Lower leg skin (tissue), 4 donors: Measurements from ENCODE around the gene RASAL1. TPM values are rescaled to one million over a fixed set of nuclear protein-coding genes. Genes with fewer than 3 reads are reported as not detected.
"Not testable (repeated sequence)": the region's sequence is repeated elsewhere in the genome, so short reads cannot be mapped to it uniquely, and the experiment has no call there.

Source experiments
- DNase-seq, 2 donors: peaks; one replicate each; pipeline ENCODE4 v3.0.0-alpha.2; 2019; ENCODE audit warnings: low spot score in 2 of 2
- H3K4me3 ChIP-seq: fragments of 200-600 bp; sonication (generic); 2 replicates; pipeline ENCODE4 v1.5.1; 2017; ENCODE audit warnings: mild to moderate bottlenecking, low read depth; ENCODE audit not compliant: poor library complexity, severe bottlenecking
- CTCF ChIP-seq, 3 donors: fragments of 450-650 bp; IDR thresholded peaks; one replicate each; pipeline ENCODE4 v1.5.1; 2016; ENCODE audit warnings: antibody characterized with exemption in 3 of 3, mild to moderate bottlenecking in 3 of 3, moderate library complexity in 2 of 3
- POLR2A ChIP-seq, 2 donors: fragments of 450-650 bp; IDR thresholded peaks; one replicate each; pipeline ENCODE4 v1.6.1; 2016 to 2017; ENCODE audit warnings: antibody characterized with exemption in 2 of 2, mild to moderate bottlenecking in 1 of 2, moderate library complexity in 1 of 2
- WGBS, 2 donors: methylation state at CpG; one replicate each; pipeline ENCODE4 v1.1.5; 2018; 5-methylcytosine and 5-hydroxymethylcytosine counted together
- intact Hi-C: fragments of 100-400 bp; cut with DNase I; formaldehyde crosslinking; loops from one replicate; pipeline ENCODE4 v1.15.0; 2023; ENCODE audit warnings: low total_unique reads
- total RNA-seq, 4 donors: library from RNA; depleted of rRNA; stranded (reverse); fragments of >200 nt; gene quantifications; one replicate each; pipeline ENCODE4 v1.1.0, GENCODE V29; 2016

Gene RASAL1
- total RNA-seq, 4 donors from 2014 or later, result 39.3 to 59.3 (median 50.9) TPM

GRCh38 chr12:113119980-113120669 is 15.4 kb downstream of the RASAL1 start:
- intact Hi-C loops, result no loop called here
- no peak for DNase-seq
- WGBS, 2 donors, result 42 to 47% methylated on average over 4 of the region's 4 CpGs

GRCh38 chr12:113118142-113118541 is 17.4 kb downstream of the RASAL1 start:
- WGBS, 2 donors, result 96 to 100% methylated on average over 1 of the region's 1 CpG
- intact Hi-C loops, result no loop called here
- no peak overlapping the region for H3K4me3 ChIP-seq
- TF ChIP-seq POLR2A (IDR thresholded peaks at IDR 0.05), result no peak
- TF ChIP-seq CTCF (IDR thresholded peaks at IDR 0.05), result no peak
- DNase-seq, result no peak

More at GRCh38 chr12:113119980-113120669, 15.4 kb downstream of the RASAL1 start:
- H3K4me3 ChIP-seq, result no peak overlapping the region
- TF ChIP-seq CTCF (IDR thresholded peaks at IDR 0.05) (no peak), POLR2A (IDR thresholded peaks at IDR 0.05) (no peak)

DNA sequence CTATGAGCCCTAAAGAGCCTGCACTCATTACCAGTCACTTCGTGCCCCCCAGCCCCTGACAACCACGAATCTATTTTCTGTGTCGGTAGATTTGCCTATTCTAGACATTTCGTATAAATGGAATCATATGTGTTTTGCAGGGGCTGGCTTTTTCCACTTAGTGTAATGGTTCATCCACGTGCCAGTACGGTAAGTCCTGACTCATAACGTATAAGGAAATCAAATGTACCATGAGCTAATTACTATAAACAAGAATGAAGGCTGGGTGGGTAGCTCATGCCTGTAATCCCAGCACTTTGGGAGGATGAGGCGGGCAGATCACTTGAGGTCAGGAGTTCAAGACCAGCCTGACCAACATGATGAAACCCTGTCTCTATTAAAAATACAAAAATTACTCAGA is 17.9 kb downstream of the RASAL1 start:
- H3K4me3 ChIP-seq, DNase-seq, intact Hi-C loops: not testable (repeated sequence)
- 56 to 57% methylated on average over 8 of the region's 8 CpGs for WGBS, 2 donors

DNA sequence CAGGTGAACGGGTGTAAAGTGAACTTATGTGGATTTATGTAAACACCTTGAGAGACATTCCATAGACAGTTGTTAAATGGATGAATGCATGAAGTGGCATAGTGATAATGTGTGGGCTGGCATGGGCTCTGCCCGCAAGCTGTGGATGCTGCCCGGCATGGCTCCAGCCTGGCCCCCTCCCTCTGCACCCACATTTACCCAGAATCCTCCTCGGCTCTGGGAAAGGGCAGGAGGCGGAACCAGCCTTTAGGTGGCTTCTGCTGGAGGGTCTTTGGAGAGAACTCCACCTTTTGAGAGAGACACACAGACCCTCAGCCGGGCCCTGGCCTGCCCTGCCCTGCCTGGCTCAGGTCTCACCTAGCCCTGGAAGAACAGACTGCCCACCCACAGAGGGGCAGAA is 18.7 kb downstream of the RASAL1 start:
- no peak for DNase-seq

GRCh38 chr12:113115455-113116126 is 20.0 kb downstream of the RASAL1 start:
- intact Hi-C loops, result no loop called here
- 82 to 84% methylated on average over 21 to 22 of the region's 22 CpGs for WGBS, 2 donors
- no peak for TF ChIP-seq CTCF (IDR thresholded peaks at IDR 0.05)
- H3K4me3 ChIP-seq, result no peak overlapping the region
- no peak for DNase-seq

More for the DNA sequence above, 18.7 kb downstream of the RASAL1 start:
- 46 to 61% methylated on average over 4 to 6 of the region's 6 CpGs for WGBS, 2 donors
- intact Hi-C loops, result no loop called here
- TF ChIP-seq POLR2A (IDR thresholded peaks at IDR 0.05) (no peak), CTCF (IDR thresholded peaks at IDR 0.05) (no peak)
- no peak overlapping the region for H3K4me3 ChIP-seq

GRCh38 chr12:113114447-113115178 is 20.9 kb downstream of the RASAL1 start:
- WGBS, 2 donors, result 83 to 85% methylated on average over 16 to 19 of the region's 19 CpGs

More at GRCh38 chr12:113114447-113115178, 20.9 kb downstream of the RASAL1 start:
- intact Hi-C loops, result no loop called here
- DNase-seq, result no peak
- no peak overlapping the region for H3K4me3 ChIP-seq
- no peak for TF ChIP-seq CTCF (IDR thresholded peaks at IDR 0.05)
- TF ChIP-seq POLR2A (IDR thresholded peaks at IDR 0.05), result no peak
